NCI-H1105 treated with DMSO at 0.1 percent for 48 hours (cell line): ENCODE measurements around the gene WIPI1.

ENCODE experiments used
- DNase-seq: peaks from one replicate; lab custom pipeline; 2025; lab: John Stamatoyannopoulos, UW

The WIPI1 gene

GRCh38 chr17:68460146-68460545 lies 2.9 kb upstream of the WIPI1 start:
- DNase-seq = no peak

GRCh38 chr17:68459037-68459639 lies 1.8 kb upstream of the WIPI1 start:
- DNase-seq = no peak

- no peak for DNase-seq
Measured at GRCh38 chr17:68458260-68459036, 1.2 kb upstream of the WIPI1 start.

GRCh38 chr17:68457539-68458259 lies 403 bp upstream of the WIPI1 start:
- peak; percentile 95 for DNase-seq

GRCh38 chr17:68456339-68457167 lies 743 bp downstream of the WIPI1 start:
- DNase-seq = peak; percentile 51

- peak; percentile 76 for DNase-seq
Measured at GRCh38 chr17:68455901-68456338, 1.4 kb downstream of the WIPI1 start.

GRCh38 chr17:68453991-68454665 lies 3.2 kb downstream of the WIPI1 start:
- DNase-seq = no peak

- DNase-seq = no peak
Measured at GRCh38 chr17:68452724-68453290, 4.5 kb downstream of the WIPI1 start.

- no peak for DNase-seq
Measured at GRCh38 chr17:68451670-68452354, 5.5 kb downstream of the WIPI1 start.

- no peak for DNase-seq
Measured at GRCh38 chr17:68450801-68451200, 6.5 kb downstream of the WIPI1 start.

- DNase-seq = no peak
Measured at GRCh38 chr17:68450391-68450790, 6.9 kb downstream of the WIPI1 start.

- DNase-seq = no peak
Measured at GRCh38 chr17:68449021-68449739, 8.1 kb downstream of the WIPI1 start.

GRCh38 chr17:68446626-68447041 lies 10.7 kb downstream of the WIPI1 start:
- DNase-seq = no peak

- no peak for DNase-seq
Measured at GRCh38 chr17:68445671-68446070, 11.6 kb downstream of the WIPI1 start.

- no peak for DNase-seq
Measured at GRCh38 chr17:68443972-68444464, 13.3 kb downstream of the WIPI1 start.

- DNase-seq = no peak
Measured at GRCh38 chr17:68441070-68441770, 16.1 kb downstream of the WIPI1 start.

GRCh38 chr17:68440526-68440925 lies 16.8 kb downstream of the WIPI1 start:
- no peak for DNase-seq

- no peak for DNase-seq
Measured at GRCh38 chr17:68439656-68440290, 17.5 kb downstream of the WIPI1 start.
